HepG2 (cell line): ENCODE results near the gene ACKR3.

Experiments
- CTCF ChIP-seq: sonication (generic); formaldehyde crosslinking; IDR thresholded peaks from 2 replicates; pipeline ENCODE4 v1.5.0; 2020; ENCODE audit warnings: mild to moderate bottlenecking, missing genetic modification reagents, moderate library complexity
- ELF1 ChIP-seq: sonication (generic); formaldehyde crosslinking; IDR thresholded peaks from 2 replicates; pipeline ENCODE4 v1.4.0; 2020; ENCODE audit warnings: missing genetic modification reagents
- TOE1 ChIP-seq: sonication (generic); formaldehyde crosslinking; IDR thresholded peaks from 2 replicates; pipeline ENCODE4 v1.4.0; 2020; ENCODE audit warnings: mild to moderate bottlenecking, missing genetic modification reagents
- ZC3H4 ChIP-seq: sonication (generic); formaldehyde crosslinking; IDR thresholded peaks from 2 replicates; pipeline ENCODE4 v1.4.0; 2020; ENCODE audit warnings: missing genetic modification reagents, borderline replicate concordance
- ZNF263 ChIP-seq: sonication (generic); formaldehyde crosslinking; IDR thresholded peaks from 2 replicates; pipeline ENCODE4 v1.4.0; 2020; ENCODE audit warnings: missing genetic modification reagents
- ZNF792 ChIP-seq: IDR thresholded peaks from 2 replicates; pipeline ENCODE4 v1.6.1; 2016

GRCh38 chr2:236526455-236527158, 43.0 kb upstream of the ACKR3 start:
- TF ChIP-seq CTCF: no peak
- TF ChIP-seq ZNF263: no peak
- no peak for TF ChIP-seq ZC3H4 (CRISPR knock-in tag)
- TF ChIP-seq ELF1: no peak
- no peak for TF ChIP-seq TOE1 (CRISPR knock-in tag)
- TF ChIP-seq ZNF792: no peak
